Small intestine (tissue), 7 donors: ENCODE results near the gene PAPPA. TPM values are rescaled to one million over a fixed set of nuclear protein-coding genes. Genes with fewer than 3 reads are reported as not detected.

Source experiments
- DNase-seq, 2 donors: peaks; one replicate each; pipeline versions ENCODE4 v3.0.0 to v3.0.0-alpha.2; 2013
- FAIRE-seq: peaks from 2 replicates; lab custom pipeline; 2012; peaks lifted over from hg19 to GRCh38; lab: Jason Lieb, UNC
- H3K27ac ChIP-seq, 3 donors: one replicate each; pipeline ENCODE4 v1.5.1; 2013; ENCODE audit warnings: low read length in 2 of 3, mild to moderate bottlenecking in 2 of 3, control low read depth in 1 of 3, inconsistent platforms in 1 of 3, low read depth in 1 of 3, moderate library complexity in 1 of 3
- H3K27me3 ChIP-seq, 3 donors: one replicate each; pipeline ENCODE4 v1.6.1; 2013; ENCODE audit warnings: low read length in 3 of 3, inconsistent platforms in 1 of 3; ENCODE audit not compliant: control insufficient read depth in 3 of 3, insufficient read depth in 3 of 3
- H3K36me3 ChIP-seq, 3 donors: one replicate each; pipeline ENCODE4 v1.6.1; 2013; ENCODE audit warnings: low read length in 3 of 3, inconsistent platforms in 1 of 3, low read depth in 1 of 3, mild to moderate bottlenecking in 1 of 3, moderate library complexity in 1 of 3; ENCODE audit not compliant: control insufficient read depth in 3 of 3, insufficient read depth in 2 of 3
- H3K4me1 ChIP-seq, 3 donors: one replicate each; pipeline ENCODE4 v1.6.1; 2013; ENCODE audit warnings: low read length in 2 of 3, inconsistent platforms in 1 of 3, low read depth in 1 of 3, mild to moderate bottlenecking in 1 of 3, moderate library complexity in 1 of 3; ENCODE audit not compliant: control insufficient read depth in 3 of 3, insufficient read depth in 2 of 3
- H3K4me3 ChIP-seq, 3 donors: one replicate each; pipeline ENCODE4 v1.5.1; 2013; ENCODE audit warnings: low read length in 3 of 3, control low read depth in 1 of 3, inconsistent platforms in 1 of 3, low read depth in 1 of 3, mild to moderate bottlenecking in 1 of 3, moderate library complexity in 1 of 3
- H3K9me3 ChIP-seq, 2 donors: one replicate each; pipeline ENCODE4 v1.6.1; 2013; ENCODE audit warnings: low read depth in 1 of 2, low read length in 1 of 2; ENCODE audit not compliant: control insufficient read depth in 2 of 2, insufficient read depth in 1 of 2
- WGBS, 3 donors: extraction: QIAGEN DNeasy Blood & Tissue Kit; methylation state at CpG; one replicate each; pipeline ENCODE4 v1.1.7; 2013; 5-methylcytosine and 5-hydroxymethylcytosine counted together
- polyA plus RNA-seq, 4 donors: library from polyadenylated mRNA; stranded (reverse) in 3 of 4; unstranded in 1 of 4; fragments of 200-250 nt in 3 of 4; fragments of 120-200 nt in 1 of 4; gene quantifications; one replicate each; pipeline versions ENCODE4 v1.2.1 to v1.2.3, GENCODE V29; 2013
- donor health status: healthy with polysubstance abuse.
- donor health status: control.
- donor health status: control.
- donor health status: Bipolar disorder and iron deficiency.
- donor health status: healthy.

The PAPPA gene
- polyA plus RNA-seq, 4 donors, result 0.27 to 1.2 (median 0.88) TPM; not detected in 1

GRCh38 chr9:116405321-116405720, 251.7 kb downstream of the PAPPA start:
- Histone ChIP-seq H3K36me3 (no peaks in the 10 kb centered on the region), H3K9me3 (no peaks in the 10 kb centered on the region), H3K4me1 (no peaks in the 10 kb centered on the region), H3K4me3 (no peak overlapping the region), H3K27ac (no peak overlapping the region), H3K27me3 (no peaks in the 10 kb centered on the region)
- 93 to 96% (median 95%) methylated on average over 1 of the region's 1 CpG for WGBS, 3 donors
- peak in 1 of 2 donors; percentile 44 for DNase-seq
- no peak for FAIRE-seq

- H3K36me3 ChIP-seq, result no peaks in the 10 kb centered on the region
- FAIRE-seq, result no peak
- no peak overlapping the region for H3K4me3 ChIP-seq
- H3K27ac ChIP-seq, result no peak overlapping the region
- no peak for DNase-seq
- no peaks in the 10 kb centered on the region for H3K9me3 ChIP-seq
- H3K4me1 ChIP-seq, result no peaks in the 10 kb centered on the region
- H3K27me3 ChIP-seq, result no peaks in the 10 kb centered on the region
- 79 to 93% (median 90%) methylated on average over 2 of the region's 2 CpGs for WGBS, 3 donors
Measured at GRCh38 chr9:116406469-116406868, 252.9 kb downstream of the PAPPA start.

- no peaks in the 10 kb centered on the region for H3K36me3 ChIP-seq
- WGBS, 3 donors, result 67 to 77% (median 76%) methylated on average over 2 of the region's 2 CpGs
- DNase-seq (no peak), FAIRE-seq (no peak)
- no peaks in the 10 kb centered on the region for H3K9me3 ChIP-seq
- no peaks in the 10 kb centered on the region for H3K4me1 ChIP-seq
- H3K27me3 ChIP-seq, result no peaks in the 10 kb centered on the region
- H3K4me3 ChIP-seq, result no peak overlapping the region
- H3K27ac ChIP-seq, result no peak overlapping the region
Measured at GRCh38 chr9:116409129-116409528, 255.5 kb downstream of the PAPPA start.

- Histone ChIP-seq H3K4me3 (no peak overlapping the region), H3K9me3 (no peaks in the 10 kb centered on the region), H3K36me3 (no peaks in the 10 kb centered on the region), H3K27ac (no peak overlapping the region), H3K27me3 (no peaks in the 10 kb centered on the region), H3K4me1 (no peaks in the 10 kb centered on the region)
- WGBS, 3 donors, result 76 to 88% (median 85%) methylated on average over 6 of the region's 6 CpGs
- DNase-seq (no peak), FAIRE-seq (no peak)
Measured at GRCh38 chr9:116409638-116410037, 256.0 kb downstream of the PAPPA start.

- no peak for FAIRE-seq
- 77 to 82% (median 79%) methylated on average over 1 of the region's 1 CpG for WGBS, 3 donors
- H3K27me3 ChIP-seq, result no peaks in the 10 kb centered on the region
- H3K27ac ChIP-seq, result no peak overlapping the region
- H3K4me1 ChIP-seq, result no peaks in the 10 kb centered on the region
- no peak for DNase-seq
- H3K4me3 ChIP-seq, result no peak overlapping the region
- no peaks in the 10 kb centered on the region for H3K36me3 ChIP-seq
- H3K9me3 ChIP-seq, result no peaks in the 10 kb centered on the region
Measured at GRCh38 chr9:116411506-116411905, 257.9 kb downstream of the PAPPA start.

- Histone ChIP-seq H3K4me3 (no peak overlapping the region), H3K9me3 (no peaks in the 10 kb centered on the region), H3K36me3 (peaks cover 0 to 2% (median 0%) of the 10 kb centered on the region in 3 donors), H3K4me1 (no peaks in the 10 kb centered on the region), H3K27me3 (no peaks in the 10 kb centered on the region), H3K27ac (no peak overlapping the region)
- no peak for DNase-seq
- FAIRE-seq, result no peak
- 52 to 79% (median 73%) methylated on average over 2 of the region's 2 CpGs for WGBS, 3 donors
Measured at GRCh38 chr9:116414374-116414773, 260.8 kb downstream of the PAPPA start.

- no peak overlapping the region for H3K27ac ChIP-seq
- H3K36me3 ChIP-seq, result peaks cover 0 to 6% (median 0%) of the 10 kb centered on the region in 3 donors
- H3K4me1 ChIP-seq, result no peaks in the 10 kb centered on the region
- WGBS, 3 donors, result 89 to 100% (median 97%) methylated on average over 1 of the region's 1 CpG
- H3K4me3 ChIP-seq, result no peak overlapping the region
- FAIRE-seq (no peak), DNase-seq (no peak)
- H3K27me3 ChIP-seq, result no peaks in the 10 kb centered on the region
- no peaks in the 10 kb centered on the region for H3K9me3 ChIP-seq
Measured at GRCh38 chr9:116416421-116416820, 262.8 kb downstream of the PAPPA start.

GRCh38 chr9:116417464-116417863, 263.9 kb downstream of the PAPPA start:
- no peak overlapping the region for H3K4me3 ChIP-seq
- no peaks in the 10 kb centered on the region for H3K4me1 ChIP-seq
- WGBS, 3 donors, result 87 to 90% (median 89%) methylated on average over 2 of the region's 2 CpGs
- no peaks in the 10 kb centered on the region for H3K9me3 ChIP-seq
- FAIRE-seq (no peak), DNase-seq (no peak)
- H3K27me3 ChIP-seq, result no peaks in the 10 kb centered on the region
- H3K27ac ChIP-seq, result no peak overlapping the region
- H3K36me3 ChIP-seq, result peaks cover 0 to 6% (median 0%) of the 10 kb centered on the region in 3 donors

GRCh38 chr9:116419181-116419580, 265.6 kb downstream of the PAPPA start:
- WGBS, 3 donors, result 73 to 87% (median 86%) methylated on average over 3 of the region's 3 CpGs
- FAIRE-seq (no peak), DNase-seq (no peak)
- Histone ChIP-seq H3K9me3 (no peaks in the 10 kb centered on the region), H3K4me3 (no peak overlapping the region), H3K27me3 (no peaks in the 10 kb centered on the region), H3K27ac (no peak overlapping the region), H3K36me3 (peaks cover 0 to 6% (median 0%) of the 10 kb centered on the region in 3 donors), H3K4me1 (no peaks in the 10 kb centered on the region)
